ENCODE results near the gene SLC24A1. TPM values are rescaled to one million over a fixed set of nuclear protein-coding genes. Genes with fewer than 3 reads are reported as not detected.

Gene SLC24A1
- total RNA-seq, 2 experiments from 2014 or later, result 4.8 to 21.6 TPM

DNA sequence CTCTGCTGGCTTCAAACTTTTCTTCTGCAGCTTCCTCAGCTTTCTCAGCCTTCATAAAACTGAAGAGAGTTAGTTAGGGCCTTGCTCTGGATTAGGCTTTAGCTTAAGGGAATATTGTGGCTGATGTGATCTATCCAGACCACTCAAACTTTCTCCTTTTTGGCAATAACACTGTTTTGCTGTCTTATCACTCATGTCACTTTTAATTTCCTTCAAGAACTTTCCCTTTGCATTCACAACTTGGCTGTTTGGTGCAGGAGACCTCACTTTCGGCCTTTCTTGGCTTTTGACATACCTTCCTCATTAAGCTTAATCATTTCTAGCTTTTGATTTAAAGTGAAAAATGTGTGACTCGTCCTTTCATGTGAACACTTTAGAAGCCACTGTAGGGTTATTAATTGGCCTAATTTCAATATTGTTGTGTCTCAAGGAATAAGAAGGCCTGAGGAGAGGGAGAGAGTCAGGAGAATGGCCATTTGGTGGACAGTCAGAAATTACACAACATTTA lies 60.7 kb downstream of the SLC24A1 start:
- H4K20me1 ChIP-seq (ENCODE audit: insufficient read depth, low read length), result no peaks in the 10 kb centered on the region
- no peak overlapping the region for H3K27ac ChIP-seq (ENCODE audit: low read depth, low read length, poor library complexity, severe bottlenecking)
- H3K9me2 ChIP-seq (ENCODE audit: insufficient read depth, low read length), result no peaks in the 10 kb centered on the region
- CTCF ChIA-PET (ENCODE audit: unreplicated experiment), result no interaction called here
- no TSS peak for BruUV-seq (replicated peaks)
- POLR2A ChIA-PET, result interaction anchor here (1.0 to 1.7 kb wide), 3 partner anchors 14 to 29 kb away, joined by 3 to 4 read pairs (median 3); no protein-coding TSS in a partner anchor
- no peak for DNase-seq (ENCODE audit: low spot score)
- H3K4me2 ChIP-seq (ENCODE audit: low read length), result no peak overlapping the region
- H3K36me3 ChIP-seq (ENCODE audit: insufficient read depth, low read length), result peaks cover 19% of the 10 kb centered on the region
- H3K79me2 ChIP-seq (ENCODE audit: insufficient read depth, low read depth, low read length), result no peaks in the 10 kb centered on the region
- intact Hi-C loops (cut with micrococcal nuclease; ENCODE audit: unreplicated experiment), result no loop called here
- peaks cover 2% of the 10 kb centered on the region; the same call in 1 of the 2 replicates for H3K9me3 ChIP-seq (ENCODE audit: low read length)
- no peaks in the 10 kb centered on the region for H3K4me1 ChIP-seq (ENCODE audit: insufficient read depth, low read length, poor library complexity, severe bottlenecking)
- TF ChIP-seq EZH2phosphoT487 (IDR thresholded peaks at IDR 0.05; ENCODE audit: borderline replicate concordance, low read depth, low read length), result no peak
- TF ChIP-seq, protein P1, sequence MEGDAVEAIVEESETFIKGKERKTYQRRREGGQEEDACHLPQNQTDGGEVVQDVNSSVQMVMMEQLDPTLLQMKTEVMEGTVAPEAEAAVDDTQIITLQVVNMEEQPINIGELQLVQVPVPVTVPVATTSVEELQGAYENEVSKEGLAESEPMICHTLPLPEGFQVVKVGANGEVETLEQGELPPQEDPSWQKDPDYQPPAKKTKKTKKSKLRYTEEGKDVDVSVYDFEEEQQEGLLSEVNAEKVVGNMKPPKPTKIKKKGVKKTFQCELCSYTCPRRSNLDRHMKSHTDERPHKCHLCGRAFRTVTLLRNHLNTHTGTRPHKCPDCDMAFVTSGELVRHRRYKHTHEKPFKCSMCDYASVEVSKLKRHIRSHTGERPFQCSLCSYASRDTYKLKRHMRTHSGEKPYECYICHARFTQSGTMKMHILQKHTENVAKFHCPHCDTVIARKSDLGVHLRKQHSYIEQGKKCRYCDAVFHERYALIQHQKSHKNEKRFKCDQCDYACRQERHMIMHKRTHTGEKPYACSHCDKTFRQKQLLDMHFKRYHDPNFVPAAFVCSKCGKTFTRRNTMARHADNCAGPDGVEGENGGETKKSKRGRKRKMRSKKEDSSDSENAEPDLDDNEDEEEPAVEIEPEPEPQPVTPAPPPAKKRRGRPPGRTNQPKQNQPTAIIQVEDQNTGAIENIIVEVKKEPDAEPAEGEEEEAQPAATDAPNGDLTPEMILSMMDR (conservative IDR thresholded peaks at IDR 0.05; ENCODE audit: low read length), result no peak
- no peak overlapping the region for H3K4me3 ChIP-seq (ENCODE audit: low read depth, low read length, poor library complexity, severe bottlenecking)
- H2AFZ ChIP-seq (ENCODE audit: low read length), result no peak overlapping the region

DNA sequence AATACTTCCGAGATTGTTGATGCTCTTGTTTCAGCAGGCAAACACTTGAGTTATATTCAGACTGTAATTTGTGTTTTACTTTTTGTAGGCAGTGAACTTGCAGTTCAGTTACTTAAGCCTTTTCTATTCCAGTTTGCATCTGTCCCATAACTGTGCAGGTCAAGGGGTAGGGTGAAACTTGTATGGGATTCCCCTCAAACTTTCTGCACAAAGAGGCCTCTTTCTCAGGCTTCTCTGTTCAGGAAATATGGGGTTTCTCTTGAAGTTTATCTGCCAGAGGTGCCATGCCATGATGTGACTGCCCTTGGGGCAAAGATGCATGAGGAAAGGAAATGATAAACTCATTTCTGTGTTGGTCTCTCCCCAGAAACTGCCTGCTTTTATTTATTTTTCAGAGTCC lies 66.7 kb downstream of the SLC24A1 start:
- ChIA-PET CTCF (ENCODE audit: unreplicated experiment) (no interaction called here), POLR2A (interaction anchor here (0.6 to 0.7 kb wide), 2 partner anchors 42 to 76 kb away, joined by 3 read pairs; no protein-coding TSS in a partner anchor)
- no peak for DNase-seq (ENCODE audit: low spot score)
- Histone ChIP-seq H2AFZ (ENCODE audit: low read length) (no peak overlapping the region), H3K27ac (ENCODE audit: low read depth, low read length, poor library complexity, severe bottlenecking) (no peak overlapping the region), H3K36me3 (ENCODE audit: insufficient read depth, low read length) (peaks cover 73% of the 10 kb centered on the region), H3K79me2 (ENCODE audit: insufficient read depth, low read depth, low read length) (no peaks in the 10 kb centered on the region), H3K9me3 (ENCODE audit: low read length) (peaks cover 6% of the 10 kb centered on the region; the same call in 1 of the 2 replicates), H3K4me2 (ENCODE audit: low read length) (no peak overlapping the region), H3K9me2 (ENCODE audit: insufficient read depth, low read length) (no peaks in the 10 kb centered on the region), H4K20me1 (ENCODE audit: insufficient read depth, low read length) (no peaks in the 10 kb centered on the region), H3K4me1 (ENCODE audit: insufficient read depth, low read length, poor library complexity, severe bottlenecking) (no peaks in the 10 kb centered on the region), H3K4me3 (ENCODE audit: low read depth, low read length, poor library complexity, severe bottlenecking) (no peak overlapping the region)
- intact Hi-C loops (cut with micrococcal nuclease; ENCODE audit: unreplicated experiment), result no loop called here
- TF ChIP-seq, protein P1 (conservative IDR thresholded peaks at IDR 0.05; ENCODE audit: low read length), result no peak
- no TSS peak for BruUV-seq (replicated peaks)

DNA sequence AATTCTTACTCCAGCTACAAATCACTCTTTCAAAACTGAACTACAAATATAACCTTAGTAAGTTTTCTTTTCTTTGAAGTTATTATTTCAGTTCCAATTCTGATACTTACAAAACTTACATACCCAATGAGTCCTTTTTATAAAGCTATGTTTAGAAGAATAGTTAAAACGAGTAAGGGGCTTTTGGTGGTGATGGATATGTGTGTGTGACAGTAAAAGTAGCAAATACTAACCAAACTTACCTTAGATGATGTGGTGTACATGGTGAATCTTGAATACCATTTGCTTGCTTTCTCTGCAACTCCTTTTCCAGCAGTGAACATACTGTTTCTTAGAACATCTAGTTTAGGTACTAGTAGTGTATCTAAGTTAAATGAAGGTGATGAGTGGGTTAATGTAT lies 68.4 kb downstream of the SLC24A1 start:
- Histone ChIP-seq H3K79me2 (ENCODE audit: insufficient read depth, low read depth, low read length) (no peaks in the 10 kb centered on the region), H3K9me3 (ENCODE audit: low read length) (peaks cover 6% of the 10 kb centered on the region; the same call in 1 of the 2 replicates), H3K27ac (ENCODE audit: low read depth, low read length, poor library complexity, severe bottlenecking) (no peak overlapping the region), H3K36me3 (ENCODE audit: insufficient read depth, low read length) (peaks cover 89% of the 10 kb centered on the region), H2AFZ (ENCODE audit: low read length) (no peak overlapping the region), H3K9me2 (ENCODE audit: insufficient read depth, low read length) (no peaks in the 10 kb centered on the region), H4K20me1 (ENCODE audit: insufficient read depth, low read length) (no peaks in the 10 kb centered on the region), H3K4me1 (ENCODE audit: insufficient read depth, low read length, poor library complexity, severe bottlenecking) (no peaks in the 10 kb centered on the region), H3K4me2 (ENCODE audit: low read length) (no peak overlapping the region), H3K4me3 (ENCODE audit: low read depth, low read length, poor library complexity, severe bottlenecking) (no peak overlapping the region)
- intact Hi-C loops (cut with micrococcal nuclease; ENCODE audit: unreplicated experiment), result no loop called here
- CTCF ChIA-PET (ENCODE audit: unreplicated experiment), result no interaction called here
- TF ChIP-seq EZH2phosphoT487 (IDR thresholded peaks at IDR 0.05; ENCODE audit: borderline replicate concordance, low read depth, low read length), result no peak
- TF ChIP-seq, protein P1 (conservative IDR thresholded peaks at IDR 0.05; ENCODE audit: low read length), result no peak
- BruUV-seq (replicated peaks), result no TSS peak
- no peak for DNase-seq (ENCODE audit: low spot score)
- POLR2A ChIA-PET, result interaction anchor here (0.5 to 1.3 kb wide), 5 partner anchors 11 to 157 kb away, joined by 3 to 6 read pairs (median 3); no protein-coding TSS in a partner anchor
